Activated CD4-positive, alpha-beta T cell treated with anti-CD3 and anti-CD28 coated beads, Interleukin-2, amount 10 ng/mL, durations not matched to agents 7 days and 5 days (primary cell): ENCODE data around the gene MBD3L4. TPM values are rescaled to one million over a fixed set of nuclear protein-coding genes. Genes with fewer than 3 reads are reported as not detected.

Experiments used
- CTCF ChIA-PET: fragments of 350-600 bp; sonication (Branson Sonifier 250); formaldehyde crosslinking; loops from one replicate; lab custom pipeline; 2021; ENCODE audit warnings: antibody characterized with exemption; lab: Charles Lee
- POLR2A ChIA-PET: fragments of 350-600 bp; sonication (Branson Sonifier 250); formaldehyde crosslinking; loops from one replicate; lab custom pipeline; 2021; ENCODE audit warnings: antibody characterized with exemption; lab: Charles Lee
- DNase-seq: peaks from one replicate; pipeline ENCODE4 v3.0.0-alpha.2; 2020
- H3K27ac Mint-ChIP-seq: one replicate; pipeline ENCODE4 v1.8.0; 2021; ENCODE audit warnings: mild to moderate bottlenecking, moderate library complexity, mixed read lengths
- H3K27me3 Mint-ChIP-seq: one replicate; pipeline ENCODE4 v1.8.0; 2021; ENCODE audit warnings: mixed read lengths
- H3K36me3 Mint-ChIP-seq: one replicate; pipeline ENCODE4 v1.8.0; 2021; ENCODE audit warnings: low read depth, mixed read lengths
- H3K4me1 Mint-ChIP-seq: one replicate; pipeline ENCODE4 v1.8.0; 2021; ENCODE audit warnings: mixed read lengths
- H3K4me3 Mint-ChIP-seq: one replicate; pipeline ENCODE4 v1.8.0; 2021; ENCODE audit warnings: mild to moderate bottlenecking, moderate library complexity, mixed read lengths
- H3K9me3 Mint-ChIP-seq: one replicate; pipeline ENCODE4 v1.8.0; 2021; ENCODE audit warnings: mixed read lengths
- total RNA-seq, 2 experiments: library from RNA; stranded (reverse); gene quantifications; one replicate each; pipeline ENCODE4 v1.2.3, GENCODE V29; 2021

The MBD3L4 gene
- total RNA-seq, 2 experiments from 2014 or later = not detected

DNA sequence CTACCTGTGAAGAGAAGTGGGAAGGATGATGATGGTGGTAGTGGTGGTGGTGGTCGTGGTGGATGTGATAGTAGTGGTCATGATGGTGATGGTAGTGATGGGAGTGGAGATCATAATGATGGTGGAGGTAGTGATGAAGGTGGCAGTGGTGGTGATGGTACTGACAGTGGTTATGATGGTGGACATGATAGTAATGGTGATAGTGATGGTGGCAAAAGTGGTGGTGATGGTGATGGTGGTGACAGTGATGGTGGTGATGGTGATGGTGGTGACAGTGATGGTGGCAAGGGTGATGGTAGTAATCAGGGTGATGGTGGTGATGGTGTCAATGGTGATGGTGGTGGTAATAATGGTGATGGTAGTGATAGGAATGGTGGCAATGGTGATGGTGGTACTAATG, 44.9 kb downstream of the MBD3L4 start:
- no peak for DNase-seq
- Mint-ChIP-seq H3K9me3 (peaks cover 17% of the 10 kb centered on the region), H3K4me1 (peaks cover 8% of the 10 kb centered on the region), H3K4me3 (no peak overlapping the region), H3K27me3 (no peaks in the 10 kb centered on the region), H3K27ac (no peak overlapping the region), H3K36me3 (peaks cover 9% of the 10 kb centered on the region)
- ChIA-PET POLR2A (no interaction called here), CTCF (no interaction called here)

DNA sequence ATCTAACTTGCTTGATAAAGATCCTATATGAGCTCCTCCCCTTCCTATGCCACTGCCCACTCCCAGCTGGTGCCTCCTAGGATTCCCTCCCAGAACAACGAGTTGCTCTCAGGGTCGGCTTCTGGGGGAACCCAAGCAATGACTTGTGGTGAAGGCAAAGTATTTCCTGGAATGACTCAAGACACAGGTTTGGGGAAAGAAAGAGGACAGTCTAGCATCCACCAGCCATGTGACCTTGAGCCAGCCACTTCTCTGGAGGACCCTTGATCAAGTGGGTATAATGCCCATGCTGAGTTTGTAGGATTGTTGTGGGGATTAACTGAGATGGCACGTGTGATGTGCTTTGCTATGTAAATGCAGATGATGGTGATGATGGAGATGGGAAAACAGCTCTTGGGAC, 51.7 kb downstream of the MBD3L4 start:
- ChIA-PET CTCF (interaction anchor here (0.5 to 0.7 kb wide), 2 partner anchors 14 to 531 kb away, joined by 3 read pairs; no protein-coding TSS in a partner anchor), POLR2A (no interaction called here)
- no peak for DNase-seq
- H3K27ac Mint-ChIP-seq = no peak overlapping the region
- H3K4me1 Mint-ChIP-seq = no peaks in the 10 kb centered on the region
- H3K9me3 Mint-ChIP-seq = peaks cover 28% of the 10 kb centered on the region
- H3K36me3 Mint-ChIP-seq = peaks cover 16% of the 10 kb centered on the region
- H3K4me3 Mint-ChIP-seq = no peak overlapping the region
- no peaks in the 10 kb centered on the region for H3K27me3 Mint-ChIP-seq

DNA sequence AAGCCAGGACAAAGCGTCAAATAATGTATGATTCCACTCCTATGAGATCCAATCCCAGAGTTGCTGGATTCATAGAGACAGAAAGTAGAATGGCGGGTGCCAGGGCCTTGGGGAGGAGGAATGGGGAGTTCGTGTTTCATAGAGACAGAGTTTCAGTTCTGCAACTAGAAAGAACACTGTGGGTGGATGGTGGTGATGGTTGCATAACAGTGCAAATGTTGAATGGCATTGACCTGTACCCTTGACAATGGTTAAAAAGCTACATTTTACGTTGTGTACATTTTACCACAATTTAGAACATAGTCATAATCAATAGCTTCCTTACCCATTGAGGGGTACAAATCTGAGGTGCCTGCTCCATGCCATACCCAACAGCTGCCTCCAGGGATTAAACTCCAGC, 52.1 kb downstream of the MBD3L4 start:
- H3K9me3 Mint-ChIP-seq = peaks cover 31% of the 10 kb centered on the region
- DNase-seq = no peak
- POLR2A ChIA-PET = no interaction called here

More for the DNA sequence above, 52.1 kb downstream of the MBD3L4 start:
- no peaks in the 10 kb centered on the region for H3K4me1 Mint-ChIP-seq
- no peak overlapping the region for H3K4me3 Mint-ChIP-seq
- no peak overlapping the region for H3K27ac Mint-ChIP-seq
- no peaks in the 10 kb centered on the region for H3K27me3 Mint-ChIP-seq
- H3K36me3 Mint-ChIP-seq = peaks cover 16% of the 10 kb centered on the region
- CTCF ChIA-PET = interaction anchor here (0.5 to 0.7 kb wide), 2 partner anchors 14 to 531 kb away, joined by 3 read pairs; no protein-coding TSS in a partner anchor

Other genes starting within 250 kb of the MBD3L4 start
- gene ADGRE1, start 152.6 kb downstream of the MBD3L4 start, total RNA-seq = 1 to 10 TPM; 1.2 to 1.5 TPM
- not detected for gene MBD3L2B, start 18.7 kb downstream of the MBD3L4 start, total RNA-seq
- gene MBD3L5, start 9.6 kb downstream of the MBD3L4 start, total RNA-seq = not detected
- not detected for gene MBD3L2, start 9.1 kb upstream of the MBD3L4 start, total RNA-seq
- not detected for gene MBD3L3, start 18.5 kb upstream of the MBD3L4 start, total RNA-seq
- 10 to 100 TPM; 19.3 to 20.7 TPM for gene ZNF557, start 29.5 kb upstream of the MBD3L4 start, total RNA-seq